Stimulated activated CD4-positive, alpha-beta T cell treated with anti-CD3 and anti-CD28 coated beads, Interleukin-2, amount 100 ng/mL, for 4 hours (primary cell): ENCODE measurements around the gene TPD52L1.

Experiments
- DNase-seq: peaks from one replicate; pipeline ENCODE4 v3.0.0-alpha.2; 2020; ENCODE audit warnings: low read depth

TPD52L1 gene

DNA sequence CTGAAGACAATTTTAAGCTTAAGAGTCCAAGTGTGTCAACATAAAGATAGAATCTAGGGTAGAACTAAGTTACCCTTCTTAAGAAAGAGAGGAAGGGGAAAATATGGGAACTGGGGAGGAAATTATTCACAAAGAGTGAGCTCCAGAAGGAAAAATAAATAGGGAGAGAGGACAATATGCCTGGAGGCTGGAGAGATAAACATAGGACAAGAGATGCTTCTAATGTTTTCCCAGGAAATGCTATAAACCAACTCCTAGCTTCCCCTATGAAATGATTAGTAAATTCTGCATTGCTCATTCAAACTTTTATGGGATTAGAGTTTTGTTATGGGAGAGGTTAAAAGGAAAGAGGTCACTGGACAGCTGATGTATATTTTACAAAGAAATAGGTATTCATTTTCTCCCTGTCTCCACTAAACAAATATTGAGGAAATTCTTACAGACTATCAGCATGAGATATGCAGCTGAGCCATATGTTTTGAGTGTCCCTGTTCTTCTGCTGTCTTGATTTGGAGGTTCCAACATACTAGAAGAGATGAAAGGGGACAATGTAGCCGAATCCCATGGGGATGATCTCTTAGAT is 22.0 kb downstream of the TPD52L1 start:
- no peak for DNase-seq

DNA sequence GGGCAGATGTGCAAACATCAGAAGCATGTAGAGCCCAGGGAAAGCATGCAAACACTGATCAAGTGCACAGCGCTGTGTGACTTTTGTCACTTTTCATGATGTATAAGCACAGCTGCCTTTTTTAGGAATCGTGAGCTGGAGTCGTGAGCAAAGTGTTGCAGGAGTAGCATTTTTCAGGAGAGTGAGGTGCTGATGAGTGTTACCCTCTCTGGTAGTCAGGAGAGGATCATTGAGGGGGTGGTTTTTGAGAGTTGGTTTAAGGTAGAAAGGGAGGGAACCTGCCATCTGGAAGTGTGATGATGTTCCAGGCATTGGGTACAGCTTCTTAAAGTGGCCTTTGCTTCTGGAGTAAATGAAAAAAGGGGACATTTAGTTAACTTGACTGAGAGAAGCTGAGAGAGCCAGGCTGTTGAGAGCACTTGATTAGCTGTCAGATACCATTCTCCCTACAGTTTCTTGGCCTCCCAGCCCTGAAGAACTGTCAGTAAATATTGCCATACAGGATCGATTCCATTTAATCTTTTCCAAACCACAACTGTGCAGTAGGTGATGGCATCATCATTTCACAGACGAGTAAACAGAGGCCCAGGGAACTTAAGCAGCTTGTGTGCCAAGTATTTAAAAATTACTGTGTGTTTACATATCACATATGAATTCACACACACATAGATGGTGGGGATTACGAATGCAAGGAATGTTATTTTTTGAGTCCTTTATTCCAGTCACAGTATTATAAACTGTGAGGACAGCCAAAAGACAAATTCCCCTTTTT is 28.9 kb downstream of the TPD52L1 start:
- DNase-seq = no peak

DNA sequence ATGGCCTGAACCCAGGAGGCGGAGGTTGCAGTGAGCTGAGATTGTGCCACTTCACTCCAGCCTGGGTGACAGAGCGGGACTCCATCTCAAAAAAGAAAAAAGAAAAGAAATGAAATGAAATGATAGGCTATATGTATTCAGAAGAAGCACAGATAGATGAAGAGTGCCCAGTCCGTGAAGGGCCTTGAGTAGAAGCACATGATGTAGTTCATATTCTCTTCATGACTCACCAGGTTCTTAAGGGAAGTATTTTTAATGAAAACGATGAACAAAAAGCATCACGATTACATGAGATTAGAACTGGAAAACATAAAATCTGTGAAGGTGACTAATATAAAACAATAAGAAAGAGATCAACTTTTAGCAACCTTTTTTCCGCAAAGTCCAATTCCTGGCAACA is 29.8 kb downstream of the TPD52L1 start:
- no peak for DNase-seq

DNA sequence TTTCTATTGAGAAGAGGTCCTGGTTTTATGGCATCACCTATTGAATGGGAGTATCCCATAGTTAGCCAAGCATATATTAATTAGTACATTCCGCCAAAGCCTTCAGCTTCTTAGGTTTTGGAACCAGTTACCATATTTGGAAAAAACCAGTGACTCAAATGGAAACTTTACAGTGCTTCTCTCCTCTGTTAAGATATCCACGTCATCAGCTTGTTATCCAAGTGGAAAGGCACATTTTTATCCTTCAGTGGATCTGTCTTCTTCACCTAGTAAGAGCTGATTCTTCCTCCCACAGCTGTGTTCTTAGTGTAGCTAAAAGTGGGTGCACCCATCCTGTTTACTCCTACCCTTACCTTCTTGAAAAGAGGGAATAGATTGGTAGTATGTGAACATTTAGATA is 34.5 kb downstream of the TPD52L1 start:
- no peak for DNase-seq

DNA sequence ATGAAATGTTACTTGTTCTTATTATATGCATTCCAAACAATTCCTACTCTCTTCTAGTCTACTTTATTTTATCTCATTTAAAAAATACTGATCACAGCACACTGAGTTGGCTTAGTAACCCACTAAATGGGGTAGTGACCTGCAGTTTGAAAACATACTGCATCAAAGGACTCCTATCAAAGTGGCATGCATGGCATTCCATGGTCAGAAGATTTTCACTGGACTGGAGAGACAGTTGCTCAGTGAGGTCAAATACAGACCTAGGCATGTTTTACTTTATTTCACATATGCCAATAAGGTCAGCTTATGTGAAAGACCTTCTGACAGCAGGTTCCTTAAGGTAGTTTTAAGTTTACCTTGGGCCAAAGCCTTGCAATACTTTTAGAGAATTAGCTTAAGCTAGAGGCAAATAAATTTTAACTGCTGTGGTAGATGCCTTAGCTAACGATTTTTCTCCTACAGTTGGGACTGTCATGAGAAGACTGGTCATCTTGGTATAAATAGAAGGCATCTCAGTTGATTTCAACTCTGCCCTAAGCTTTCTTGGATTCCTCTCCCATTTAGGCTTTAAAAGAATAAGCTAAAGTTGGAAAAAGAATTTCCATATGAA is 35.1 kb downstream of the TPD52L1 start:
- no peak for DNase-seq

DNA sequence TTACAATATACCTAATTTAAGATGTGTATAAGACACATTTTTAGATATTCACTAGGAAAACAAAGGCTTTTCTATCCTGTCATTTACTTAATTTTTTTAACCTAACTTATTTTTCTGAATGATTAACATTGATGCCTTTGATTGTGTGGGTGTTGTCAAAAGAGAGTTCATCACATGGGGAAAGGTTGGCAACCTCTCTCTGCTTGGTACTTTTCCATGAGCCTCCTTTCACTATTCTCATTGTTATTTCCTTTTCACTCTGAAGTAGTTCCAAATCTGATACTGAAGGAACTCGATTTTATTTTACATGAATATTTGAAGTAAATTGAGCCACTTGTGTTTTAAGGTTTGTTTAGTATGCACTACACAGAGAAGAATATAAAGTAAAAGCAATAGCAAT is 35.9 kb downstream of the TPD52L1 start:
- no peak for DNase-seq

DNA sequence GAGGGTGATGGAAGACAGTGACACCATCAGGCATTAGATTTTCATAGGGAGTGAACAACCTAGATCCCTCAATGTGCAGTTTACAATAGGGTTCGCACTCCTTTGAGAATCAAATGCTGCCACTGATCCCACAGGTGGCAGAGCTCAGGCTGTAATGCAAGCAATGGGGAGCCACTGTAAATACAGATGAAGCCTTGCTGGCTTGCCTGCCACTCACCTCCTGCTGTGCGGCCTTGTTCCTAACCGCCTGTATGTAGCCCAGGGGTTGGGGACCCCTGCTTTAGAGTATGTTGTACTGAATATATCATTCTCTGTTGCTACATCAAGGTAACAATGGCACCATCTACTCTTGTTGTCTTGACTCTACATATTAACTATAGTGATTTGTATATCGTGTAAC is 37.1 kb downstream of the TPD52L1 start:
- no peak for DNase-seq

DNA sequence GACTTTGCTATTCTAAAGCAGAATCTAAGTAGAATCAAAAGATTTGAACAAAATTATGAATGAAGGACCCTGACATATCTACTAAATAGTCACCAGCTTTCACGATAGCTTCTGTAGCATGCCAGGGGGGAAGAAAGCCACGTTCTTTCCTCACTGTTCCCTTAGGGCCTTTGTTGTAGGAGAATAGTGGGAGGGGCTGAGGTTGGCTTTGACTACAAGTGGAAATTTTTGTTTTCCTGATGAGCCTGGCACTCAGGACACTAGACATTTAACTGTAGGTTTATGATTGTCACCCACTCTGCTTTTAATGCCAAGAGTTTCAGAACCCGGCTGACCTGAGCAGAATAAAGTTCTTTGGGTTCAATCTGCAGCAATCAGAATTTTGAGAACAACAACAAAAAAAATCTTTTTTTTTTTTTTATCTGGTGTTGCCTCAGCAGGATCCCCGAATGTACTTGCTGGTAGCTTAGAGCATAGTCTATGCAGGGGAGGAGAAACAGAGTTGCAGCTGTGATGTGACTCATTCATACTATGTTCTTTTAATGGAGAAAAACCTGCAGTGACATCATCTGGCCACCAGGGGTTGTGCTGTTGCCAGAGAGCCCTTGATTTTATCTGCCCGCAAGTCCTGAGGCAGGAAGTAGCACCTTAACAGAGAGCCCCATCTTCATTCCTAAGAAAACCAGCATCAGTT is 38.5 kb downstream of the TPD52L1 start:
- peak; percentile 36 for DNase-seq

DNA sequence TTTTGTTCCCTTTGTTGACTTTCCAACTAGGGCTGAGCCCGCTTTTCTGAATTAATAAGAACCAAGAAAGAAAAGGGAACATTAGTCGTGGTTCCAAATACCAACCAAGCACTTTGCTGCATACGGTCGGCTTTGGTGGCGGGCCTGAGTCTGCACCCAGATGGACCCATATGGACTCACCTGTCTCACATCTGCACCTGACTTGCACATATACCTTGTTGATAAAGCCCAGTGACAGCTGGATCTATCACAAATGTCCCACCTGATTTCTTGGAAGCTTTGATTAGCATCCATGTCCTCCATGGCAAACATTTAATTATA is 39.0 kb downstream of the TPD52L1 start:
- no peak for DNase-seq

DNA sequence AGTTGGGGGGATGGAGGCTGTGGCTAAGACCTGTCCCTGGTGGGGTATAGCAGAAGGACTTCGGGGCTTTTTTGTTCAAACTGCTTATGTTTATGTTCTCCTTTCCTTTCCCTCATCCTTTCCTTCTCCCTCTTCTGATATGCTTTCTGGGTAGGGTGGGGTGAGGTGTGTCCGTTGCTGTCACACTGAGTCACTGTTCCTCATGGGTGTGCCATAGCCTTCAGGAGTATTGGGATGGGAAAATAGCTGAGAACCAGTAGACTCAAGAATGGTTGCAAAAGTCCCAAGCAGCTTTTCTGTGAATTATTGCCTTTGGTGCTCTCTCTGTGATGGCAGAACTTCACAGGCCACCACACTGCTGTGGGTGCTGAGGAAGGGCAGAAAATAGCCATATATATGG is 39.6 kb downstream of the TPD52L1 start:
- DNase-seq = no peak

DNA sequence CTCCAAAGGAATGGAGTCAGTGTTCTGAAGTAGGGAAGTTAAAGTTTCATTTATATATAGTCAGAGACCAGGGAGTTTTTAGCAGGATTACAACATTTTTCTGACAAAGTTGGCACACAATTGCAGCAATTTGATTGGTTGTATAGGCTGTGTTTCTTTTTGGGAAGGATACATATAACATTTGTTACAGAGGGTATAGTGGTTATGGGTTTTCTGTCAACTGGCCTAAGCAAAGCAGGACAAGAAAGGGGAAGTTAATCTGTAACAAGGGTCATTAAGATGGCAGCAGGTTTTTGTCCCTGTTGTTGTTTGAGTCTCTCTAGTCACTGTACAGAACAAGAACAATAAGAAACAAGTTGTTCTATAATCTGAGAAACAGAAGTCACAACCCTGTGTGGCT is 41.4 kb downstream of the TPD52L1 start:
- no peak for DNase-seq

DNA sequence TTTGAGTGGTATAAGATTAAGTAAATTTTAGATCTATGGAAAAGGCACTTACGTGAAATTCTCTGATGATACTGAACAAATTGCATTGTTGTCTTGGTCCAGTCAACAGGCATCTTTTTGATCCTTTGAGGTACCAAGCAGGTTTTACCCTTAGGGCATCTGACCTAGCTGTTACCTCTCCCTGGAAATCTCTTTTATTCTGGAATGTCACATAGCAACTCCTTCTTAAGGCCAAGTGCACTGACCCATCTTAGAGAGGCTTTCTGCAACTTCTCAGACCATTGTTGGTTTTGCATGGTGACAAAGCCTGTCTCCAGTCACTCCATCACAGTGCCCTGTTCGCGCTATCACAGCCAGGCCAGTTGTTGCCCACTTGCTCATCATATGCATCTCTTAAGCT is 42.0 kb downstream of the TPD52L1 start:
- DNase-seq = no peak

DNA sequence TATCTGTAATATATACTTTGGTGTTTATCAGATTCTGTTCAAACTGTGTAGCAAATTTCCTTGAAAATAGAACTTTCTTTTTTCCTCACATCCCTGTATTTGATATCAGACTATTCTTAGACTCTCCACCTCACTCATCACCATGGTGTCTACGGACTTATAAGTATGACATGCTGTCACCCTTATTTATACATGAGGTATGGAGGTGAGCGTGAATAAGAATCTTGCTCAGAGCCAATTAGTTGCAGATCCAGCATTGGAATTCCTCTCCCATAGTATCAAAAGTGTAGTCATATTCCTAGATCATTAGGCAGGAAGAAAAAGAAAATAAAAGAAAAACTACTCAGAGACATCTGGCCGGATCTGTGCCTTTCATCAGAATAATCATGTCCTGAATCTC is 43.0 kb downstream of the TPD52L1 start:
- DNase-seq = no peak

DNA sequence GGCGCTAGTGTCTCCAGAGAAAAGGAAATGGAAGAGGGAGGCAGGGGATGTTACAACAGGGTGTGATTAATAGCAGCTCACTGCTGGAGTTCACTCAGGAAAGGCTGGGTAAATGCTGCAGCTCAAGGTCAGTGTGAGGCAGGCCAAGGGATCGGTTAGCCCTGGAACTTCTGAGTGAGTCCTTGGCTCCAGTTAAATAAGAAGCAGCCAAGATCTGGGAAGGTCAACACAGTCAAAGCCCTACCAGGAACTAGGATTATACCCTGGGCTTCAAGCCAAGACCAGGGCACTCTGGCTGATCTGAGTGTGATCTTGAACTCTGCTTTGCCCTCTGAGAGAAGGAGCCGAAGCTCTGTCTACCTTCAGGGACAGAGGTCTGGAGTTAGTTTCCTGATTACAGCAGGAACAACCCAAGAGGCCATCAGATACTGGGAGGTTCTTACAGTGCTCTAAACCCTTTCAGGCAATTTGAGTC is 44.3 kb downstream of the TPD52L1 start:
- DNase-seq = no peak

DNA sequence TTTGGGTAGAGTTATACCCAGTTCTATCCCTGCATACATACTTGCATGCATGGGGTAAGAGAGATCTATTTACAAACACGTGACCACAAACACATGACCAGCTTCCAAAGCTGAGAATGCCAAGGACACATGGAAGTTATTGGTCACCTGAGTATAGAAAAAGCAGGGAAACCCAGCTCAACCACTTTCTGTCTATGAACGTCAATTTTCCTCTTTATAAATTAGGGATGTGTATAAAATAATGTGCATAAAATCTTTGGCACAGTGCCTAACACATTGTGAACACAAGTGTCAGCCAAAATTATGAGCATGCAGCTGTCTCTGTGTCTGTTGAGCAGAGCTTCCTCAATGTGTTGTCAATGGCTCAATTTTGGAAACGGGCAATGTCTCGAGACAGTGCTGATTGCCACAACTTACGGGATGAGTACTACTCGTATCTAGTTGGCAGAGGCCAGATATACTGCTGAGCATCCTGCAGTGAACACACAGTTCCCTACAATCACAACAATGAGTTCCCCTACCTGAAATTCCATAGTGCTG is 44.9 kb downstream of the TPD52L1 start:
- DNase-seq = no peak

DNA sequence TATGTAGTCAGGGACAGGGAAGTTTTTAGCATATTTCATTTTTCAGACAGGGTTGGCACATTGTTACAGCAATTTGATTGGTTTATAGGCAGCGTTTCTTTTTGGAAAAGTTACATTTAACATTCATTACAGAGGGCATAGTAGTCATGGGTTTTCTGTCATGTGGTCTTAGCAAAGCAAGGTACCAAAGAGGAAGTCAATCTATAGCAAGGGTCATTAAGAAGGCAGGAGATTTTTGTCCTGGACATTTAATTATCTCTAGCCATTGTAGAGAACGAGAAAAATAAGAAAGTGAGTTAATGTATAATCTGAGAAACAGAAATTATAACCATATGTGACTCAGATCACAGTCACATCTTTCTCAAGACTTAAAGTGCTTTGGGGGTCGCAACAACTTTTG is 47.4 kb downstream of the TPD52L1 start:
- no peak for DNase-seq

DNA sequence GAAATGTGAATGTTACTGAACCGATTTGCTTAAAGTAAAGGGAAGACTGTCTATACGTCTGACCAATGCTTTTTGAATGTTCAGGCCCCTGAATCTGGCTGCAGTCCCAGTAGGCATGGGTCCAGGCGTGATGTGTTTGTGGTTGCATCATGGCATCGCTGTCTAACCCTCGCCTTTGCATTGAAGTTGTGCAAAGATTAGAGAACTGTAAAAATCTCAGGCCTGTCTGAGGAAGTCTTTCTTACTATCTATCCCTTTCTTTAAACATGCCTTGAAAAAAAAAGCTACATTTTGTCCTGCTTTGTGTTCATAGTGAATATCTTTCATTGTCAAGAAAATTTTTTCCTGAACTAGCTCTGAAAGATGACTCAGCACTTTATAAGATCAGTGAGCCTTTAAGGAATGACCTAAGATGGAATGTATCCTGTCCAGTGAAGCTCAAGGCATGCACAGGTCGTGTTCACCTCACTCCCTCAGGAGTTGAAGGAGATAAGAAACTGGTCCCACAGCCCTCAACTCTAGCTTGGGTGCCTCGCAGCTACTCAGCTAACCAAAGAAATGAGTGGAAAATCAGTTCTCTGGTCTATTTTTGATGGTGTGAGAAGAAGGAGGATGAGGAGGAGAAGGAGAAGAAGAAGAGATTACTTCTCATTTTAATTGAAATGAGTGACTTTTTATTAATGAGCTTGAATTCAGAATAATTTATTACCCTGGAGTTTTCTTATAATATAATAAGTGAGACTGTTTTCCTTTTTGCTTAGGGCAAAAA is 48.6 kb downstream of the TPD52L1 start:
- DNase-seq = no peak

DNA sequence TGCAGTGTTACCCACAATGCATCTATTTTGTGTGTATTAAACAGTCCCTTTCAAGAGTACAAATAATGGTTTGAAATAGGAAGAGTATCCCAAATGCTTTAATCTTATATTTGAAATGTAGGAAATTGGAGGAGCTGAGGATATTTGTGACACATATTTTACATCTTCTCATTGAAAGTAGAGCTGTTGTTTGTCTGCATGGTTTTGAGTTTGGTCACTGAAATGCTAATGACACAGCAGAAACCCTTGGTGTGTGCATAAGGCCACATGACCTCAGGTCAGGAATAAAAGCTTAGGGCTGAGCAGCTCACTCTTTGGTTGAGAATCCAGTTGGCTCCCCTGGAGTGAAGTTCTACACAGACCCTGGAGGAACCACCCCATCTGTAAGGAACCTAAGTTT is 49.8 kb downstream of the TPD52L1 start:
- no peak for DNase-seq

DNA sequence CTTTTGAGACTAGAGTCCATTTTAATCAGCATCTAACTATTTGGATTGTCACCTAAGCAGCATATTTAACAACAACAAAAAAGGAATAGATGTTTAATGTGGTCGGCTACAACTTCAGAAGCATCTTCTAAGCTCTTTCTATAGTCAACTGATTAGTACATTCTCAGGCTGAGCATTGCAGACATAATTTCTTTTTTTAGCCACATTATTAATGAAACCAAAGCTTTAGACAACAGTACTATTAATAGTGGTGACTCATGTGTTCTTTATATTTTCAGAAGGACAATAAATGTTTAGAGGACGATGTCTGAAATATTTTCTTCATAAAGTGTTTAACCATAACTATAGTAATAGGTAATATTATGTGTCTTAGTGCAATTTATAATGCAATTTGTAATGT is 52.4 kb downstream of the TPD52L1 start:
- no peak for DNase-seq

DNA sequence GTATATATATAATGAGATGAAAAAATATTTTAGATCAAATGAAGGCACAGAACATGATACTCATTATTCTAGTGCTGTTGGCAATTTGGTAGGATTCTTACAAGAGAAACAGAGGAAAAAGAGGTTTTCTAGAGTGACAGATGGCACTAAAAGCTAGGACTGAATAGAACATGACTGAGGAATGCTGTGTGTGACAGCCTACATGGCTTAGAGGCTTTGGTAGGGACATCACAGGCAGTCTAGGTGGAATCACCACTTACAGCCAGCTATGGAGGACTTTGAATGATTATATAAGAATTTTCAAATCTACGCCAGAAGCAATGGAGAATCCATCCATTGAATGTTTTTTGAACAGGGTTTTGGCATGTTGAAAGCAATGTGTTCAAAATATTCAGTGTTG is 52.8 kb downstream of the TPD52L1 start:
- no peak for DNase-seq

DNA sequence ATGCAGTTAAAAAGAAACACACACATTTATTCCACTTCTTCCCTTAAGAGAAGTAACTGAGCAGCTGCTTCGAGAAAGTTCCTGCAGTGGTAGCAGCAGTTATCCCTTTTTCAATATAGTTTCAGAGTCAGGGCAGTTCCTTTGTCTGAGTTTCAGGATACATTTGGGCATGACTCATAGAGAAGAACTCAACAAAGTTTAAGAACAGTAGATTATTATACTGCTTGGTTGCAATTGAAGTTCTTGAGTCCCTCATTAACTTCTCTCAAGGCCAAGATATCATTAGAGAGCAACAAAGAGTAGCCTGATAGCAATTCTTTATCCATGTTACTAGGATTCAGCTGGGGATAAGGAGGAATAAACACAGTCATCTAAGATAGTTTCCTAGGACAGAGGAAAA is 54.4 kb downstream of the TPD52L1 start:
- DNase-seq = no peak

DNA sequence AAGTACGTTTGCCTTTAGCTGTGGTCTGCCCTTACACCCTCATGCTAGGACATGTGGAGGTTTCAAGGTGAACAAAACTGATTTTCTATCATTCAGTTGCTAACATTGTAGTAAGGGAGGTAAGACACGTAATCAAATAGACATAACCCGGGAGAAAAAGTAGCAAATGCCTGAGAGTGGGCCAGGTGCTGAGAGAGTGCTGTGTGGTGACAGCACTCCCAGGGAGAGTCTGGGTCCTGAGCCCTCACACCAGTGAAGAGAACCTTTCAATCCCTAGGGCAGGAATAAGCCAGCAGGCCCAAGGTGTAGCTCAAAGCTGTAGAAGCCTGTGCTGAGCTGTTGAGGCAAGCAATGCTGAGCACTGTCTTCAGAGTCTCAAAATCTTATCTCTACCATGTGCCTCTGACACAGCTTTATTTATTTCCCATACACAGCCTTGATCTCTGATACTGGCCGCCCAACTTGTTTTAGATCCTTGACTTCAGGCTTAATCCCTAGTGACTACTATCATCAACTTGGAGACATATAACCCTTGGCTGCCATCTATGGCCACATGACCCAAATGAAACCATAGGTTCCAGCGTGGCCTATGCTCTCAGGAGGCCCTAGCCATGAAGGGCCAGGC is 55.2 kb downstream of the TPD52L1 start:
- DNase-seq = no peak
